T1000 (cell line): ENCODE results near the gene IPO9.
"Not testable (repeated sequence)": the region's sequence is repeated elsewhere in the genome, so short reads cannot be mapped to it uniquely, and the experiment has no call there.

Experiments used
- DNase-seq: peaks from one replicate; lab custom pipeline; 2025; ENCODE audit warnings: mixed read lengths; lab: John Stamatoyannopoulos, UW

The IPO9 gene

GRCh38 chr1:201848230-201848629 is 19.3 kb downstream of the IPO9 start:
- no peak for DNase-seq

- no peak for DNase-seq
Observed at GRCh38 chr1:201849372-201850052, 20.6 kb downstream of the IPO9 start.

GRCh38 chr1:201850053-201850397 is 21.1 kb downstream of the IPO9 start:
- DNase-seq = no peak

DNA sequence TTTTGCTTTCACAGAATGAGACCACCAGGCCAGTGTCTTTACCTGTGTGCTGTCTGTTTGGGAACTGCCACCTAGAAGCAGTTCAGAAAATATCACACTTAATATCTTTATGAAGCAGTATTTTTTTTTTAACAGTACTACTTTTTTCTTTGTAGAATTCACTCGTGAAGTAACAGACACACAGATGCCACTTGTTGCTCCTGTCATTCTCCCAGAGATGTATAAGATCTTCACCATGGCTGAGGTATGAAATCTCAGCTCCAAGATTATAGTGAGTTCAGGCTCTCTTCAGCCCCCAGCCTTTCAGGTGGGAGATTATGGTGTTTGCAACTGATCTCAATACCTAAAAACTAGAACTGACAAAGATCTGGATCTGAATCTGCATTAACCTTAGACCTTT is 23.0 kb downstream of the IPO9 start:
- no peak for DNase-seq

DNA sequence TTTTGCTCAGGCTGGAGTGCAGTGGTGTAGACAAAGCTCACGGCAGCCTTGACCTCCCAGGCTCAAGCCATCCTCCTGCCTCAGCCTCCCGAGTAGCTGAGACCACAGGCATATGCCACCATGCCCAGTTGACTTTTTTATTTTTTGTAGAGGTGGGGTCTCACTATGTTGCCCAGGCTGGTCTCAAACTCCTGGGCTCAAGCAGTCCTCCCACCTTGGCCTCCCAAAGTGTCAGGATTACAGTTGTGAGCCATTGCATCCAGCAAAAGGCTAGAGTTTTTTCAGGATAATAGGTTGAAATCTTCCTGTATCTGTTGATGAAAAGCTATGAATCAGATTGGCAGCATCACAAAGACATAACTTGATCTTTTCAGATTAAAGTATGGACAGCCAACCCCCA is 27.8 kb downstream of the IPO9 start:
- DNase-seq = not testable (repeated sequence)

DNA sequence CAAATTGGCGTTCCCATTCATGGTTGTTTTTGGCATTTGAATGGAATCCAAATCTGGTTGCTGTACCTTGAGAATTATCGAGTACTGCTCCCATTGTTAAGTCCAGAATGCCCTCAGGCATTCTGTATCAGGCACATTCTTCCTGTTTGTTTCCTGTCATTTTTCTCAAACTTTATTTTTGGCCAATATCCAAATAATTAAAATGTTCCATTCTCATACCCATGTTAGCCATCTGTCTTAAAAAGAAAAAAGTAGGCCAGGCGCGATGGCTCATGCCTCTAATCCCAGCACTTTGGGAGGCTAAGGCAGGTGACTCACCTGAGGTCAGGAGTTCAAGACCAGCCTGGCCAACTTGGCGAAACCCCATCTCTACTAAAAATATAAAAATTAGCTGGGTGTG is 30.5 kb downstream of the IPO9 start:
- no peak for DNase-seq

DNA sequence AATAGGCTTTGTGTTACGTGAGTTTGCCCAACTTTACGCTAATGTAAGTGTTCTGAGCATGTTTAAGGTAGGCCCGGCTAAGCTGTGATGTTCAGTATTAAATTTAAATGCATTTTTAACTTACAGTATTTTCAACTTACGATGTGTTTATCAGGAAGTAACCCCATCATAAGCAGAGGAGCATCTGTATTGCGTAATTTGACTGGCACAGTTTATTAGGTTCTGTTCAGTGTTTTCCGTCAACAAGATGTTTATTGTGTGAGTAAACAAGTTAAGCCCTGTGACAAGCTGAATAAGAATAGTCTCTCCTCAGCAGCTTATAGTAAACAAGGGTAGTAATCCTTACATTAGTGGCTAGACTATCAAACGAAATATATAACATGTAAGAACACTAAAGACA is 32.5 kb downstream of the IPO9 start:
- DNase-seq = no peak

DNA sequence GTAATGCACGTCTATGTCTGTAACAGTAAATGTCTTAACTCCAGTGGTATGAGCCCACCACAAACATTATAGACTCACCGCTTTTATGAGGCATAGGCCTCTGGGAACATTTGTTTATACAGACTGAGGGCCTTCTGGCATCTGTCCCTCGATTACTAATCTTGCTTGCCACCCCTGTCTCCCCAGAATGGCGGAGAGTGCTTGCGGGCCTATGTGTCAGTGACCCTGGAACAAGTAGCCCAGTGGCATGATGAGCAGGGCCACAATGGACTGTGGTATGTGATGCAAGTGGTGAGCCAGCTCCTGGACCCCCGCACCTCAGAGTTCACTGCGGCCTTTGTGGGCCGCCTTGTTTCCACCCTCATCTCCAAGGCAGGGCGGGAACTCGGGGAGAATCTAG is 41.4 kb downstream of the IPO9 start:
- DNase-seq = peak; percentile 83

DNA sequence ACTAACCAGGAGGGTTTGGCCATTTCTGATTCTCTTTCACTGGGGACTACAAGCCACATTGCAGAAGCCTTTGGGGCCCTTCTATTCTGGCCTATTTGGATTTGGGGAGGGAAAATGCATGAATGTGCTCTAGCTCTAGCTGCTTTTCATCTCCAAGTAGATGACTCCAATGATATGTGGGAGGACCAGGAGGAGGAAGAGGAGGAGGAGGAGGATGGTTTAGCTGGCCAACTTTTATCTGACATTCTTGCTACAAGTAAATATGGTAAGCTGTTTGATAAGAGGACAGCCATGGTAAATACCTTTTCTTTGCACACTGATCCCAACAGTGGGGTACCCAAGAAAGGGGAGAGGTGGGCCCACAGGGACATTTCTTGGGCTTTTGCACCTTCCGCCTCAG is 45.7 kb downstream of the IPO9 start:
- DNase-seq = no peak

GRCh38 chr1:201876148-201876818 is 47.3 kb downstream of the IPO9 start:
- DNase-seq = no peak

- DNase-seq = peak; percentile 24
Observed at GRCh38 chr1:201877877-201878401, 49.0 kb downstream of the IPO9 start.

DNA sequence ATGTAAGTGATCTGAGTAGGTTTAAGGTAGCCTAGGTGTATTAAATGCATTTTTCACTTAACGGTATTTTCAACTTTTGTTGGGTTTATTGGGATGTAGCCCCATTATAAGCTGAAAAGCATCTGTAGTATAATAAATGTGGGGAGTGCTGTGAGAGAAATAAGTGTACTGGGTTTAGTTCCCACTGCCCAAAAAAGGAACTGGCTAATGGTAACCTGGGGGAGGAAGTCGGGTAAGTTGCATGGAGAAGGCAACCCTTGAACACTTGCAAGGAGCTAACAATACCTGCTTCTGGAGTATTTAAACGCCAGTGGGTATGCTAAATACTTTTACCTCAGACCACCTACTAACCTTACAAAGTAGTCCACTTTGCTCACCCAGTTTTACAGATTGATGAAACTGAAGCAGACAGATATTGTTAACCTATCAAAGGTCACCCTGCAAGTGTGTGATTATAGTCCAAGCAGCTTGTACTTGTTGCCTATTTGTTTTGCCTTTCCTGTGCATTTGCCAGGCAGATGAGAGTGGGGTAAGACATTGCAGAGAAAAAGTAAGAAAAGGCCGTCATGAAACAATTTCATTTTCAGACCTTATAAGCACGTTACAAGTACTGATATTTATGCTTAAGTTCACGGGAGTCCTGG is 52.1 kb downstream of the IPO9 start:
- DNase-seq = no peak

DNA sequence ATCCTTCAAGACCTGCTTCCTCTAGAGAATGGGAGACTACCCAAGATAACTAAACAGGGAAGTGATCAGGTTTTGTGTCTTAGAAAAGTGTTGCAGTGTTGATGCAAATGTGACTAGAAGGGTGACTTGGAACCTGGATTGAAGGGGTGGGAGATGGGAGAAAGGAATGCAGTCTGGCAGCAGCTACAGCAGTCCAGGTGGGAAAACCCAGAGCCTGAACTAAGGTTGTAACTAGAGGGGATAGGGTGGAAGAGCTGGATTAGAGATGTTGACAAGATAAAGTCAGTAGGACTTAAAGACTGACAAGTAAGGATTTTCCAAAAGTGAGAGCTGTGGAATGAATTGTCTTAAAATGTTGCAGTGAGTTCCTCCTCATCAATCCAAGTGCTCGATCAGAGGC is 52.7 kb downstream of the IPO9 start:
- DNase-seq = no peak

GRCh38 chr1:201882665-201883132 is 53.7 kb downstream of the IPO9 start:
- DNase-seq = peak; percentile 38

DNA sequence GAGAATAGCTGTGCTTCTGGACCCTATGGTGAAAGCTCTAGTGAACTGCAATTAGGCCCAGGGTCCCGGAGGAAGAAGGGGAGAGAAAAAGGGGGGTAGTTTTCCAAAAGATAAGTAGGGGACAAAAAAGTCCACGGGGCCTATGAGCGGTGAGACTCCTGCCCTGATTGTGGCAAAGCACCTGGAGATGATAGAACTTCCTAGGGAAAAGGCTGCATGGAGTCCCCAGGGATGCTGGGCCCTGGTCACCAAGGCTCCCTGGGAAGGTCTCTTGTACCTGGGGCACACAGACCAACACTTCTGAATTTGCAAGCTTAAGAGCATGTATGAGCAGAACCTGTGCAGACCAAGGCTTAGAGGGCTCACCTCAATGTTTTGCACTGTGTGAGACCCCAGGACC is 54.3 kb downstream of the IPO9 start:
- DNase-seq = no peak

- no peak for DNase-seq
Observed at GRCh38 chr1:201883786-201884185, 54.8 kb downstream of the IPO9 start.

GRCh38 chr1:201884425-201884824 is 55.5 kb downstream of the IPO9 start:
- no peak for DNase-seq

- DNase-seq = no peak
Observed at GRCh38 chr1:201885531-201886075, 56.6 kb downstream of the IPO9 start.

DNA sequence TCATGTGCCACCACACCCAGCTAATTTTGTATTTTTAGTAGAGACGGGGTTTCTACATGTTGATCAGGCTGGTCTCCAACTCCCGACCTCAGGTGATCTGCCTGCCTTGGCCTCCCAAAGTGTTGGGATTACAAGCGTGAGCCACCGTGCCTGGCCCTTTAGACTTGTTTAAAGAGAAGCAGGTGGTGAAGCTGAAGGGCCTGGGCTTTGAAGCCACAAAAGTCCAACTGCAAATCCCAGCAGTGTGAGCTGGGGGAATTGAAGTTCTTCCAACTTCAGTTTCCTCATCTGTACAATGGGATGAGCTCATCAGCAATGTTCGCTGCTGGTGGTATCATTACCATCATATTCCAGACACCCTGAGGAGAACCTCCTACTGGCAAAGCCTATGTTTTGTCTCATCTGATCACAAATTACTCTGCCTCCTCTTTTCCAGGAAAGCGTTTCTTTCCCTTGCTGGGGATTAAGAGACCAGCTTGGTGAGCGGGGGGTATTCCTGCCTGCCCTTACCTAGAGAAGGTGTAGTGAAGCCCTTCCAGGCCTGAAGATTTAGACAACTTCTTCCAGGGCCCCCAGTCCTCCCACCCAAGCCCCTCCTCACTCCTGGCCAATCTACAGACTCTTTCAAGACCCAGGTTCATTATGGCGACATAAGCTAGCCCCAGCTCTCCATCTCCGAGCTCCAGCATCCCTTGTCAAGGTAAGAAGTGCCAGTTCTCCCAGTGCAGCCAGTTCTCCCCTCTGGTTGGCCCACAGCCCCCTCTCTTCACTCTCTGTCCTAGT is 57.3 kb downstream of the IPO9 start:
- no peak for DNase-seq

DNA sequence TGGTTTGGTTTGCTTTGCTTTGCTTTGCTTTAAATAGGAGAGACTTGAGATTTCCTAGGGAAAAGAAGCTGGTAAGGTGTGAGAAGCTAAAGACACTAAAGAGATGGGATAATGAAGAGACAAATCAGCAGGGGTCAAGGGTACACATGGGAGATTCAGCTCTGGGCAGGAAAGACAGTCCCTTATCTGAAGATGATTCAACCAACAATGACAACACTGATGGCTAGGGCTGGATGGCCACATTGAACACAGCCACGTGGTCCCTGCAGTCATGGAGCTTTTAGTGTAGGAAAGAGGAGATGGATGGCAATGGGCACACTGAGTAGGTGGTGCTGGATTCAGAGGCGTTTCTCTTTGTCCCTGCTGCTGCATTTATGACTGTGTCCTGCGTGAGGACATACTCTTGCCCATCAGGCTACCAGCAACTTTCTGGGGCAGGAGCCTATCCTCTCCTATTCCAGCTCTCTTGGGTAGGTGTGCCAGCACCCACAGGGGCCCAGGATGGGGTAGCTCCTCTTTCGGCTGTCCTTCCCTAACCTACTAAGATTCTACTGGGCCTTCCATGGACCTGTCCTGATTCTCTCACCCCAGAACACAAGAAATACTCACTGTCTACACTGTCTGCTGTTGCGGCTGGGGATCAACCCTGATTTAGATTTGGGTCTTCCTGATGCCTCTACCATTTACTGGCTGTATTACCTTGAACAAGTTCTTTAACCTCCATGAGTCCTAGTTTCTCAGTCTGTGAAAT is 58.3 kb downstream of the IPO9 start:
- DNase-seq = no peak
